ENCODE measurements around the gene C17orf113.

DNA sequence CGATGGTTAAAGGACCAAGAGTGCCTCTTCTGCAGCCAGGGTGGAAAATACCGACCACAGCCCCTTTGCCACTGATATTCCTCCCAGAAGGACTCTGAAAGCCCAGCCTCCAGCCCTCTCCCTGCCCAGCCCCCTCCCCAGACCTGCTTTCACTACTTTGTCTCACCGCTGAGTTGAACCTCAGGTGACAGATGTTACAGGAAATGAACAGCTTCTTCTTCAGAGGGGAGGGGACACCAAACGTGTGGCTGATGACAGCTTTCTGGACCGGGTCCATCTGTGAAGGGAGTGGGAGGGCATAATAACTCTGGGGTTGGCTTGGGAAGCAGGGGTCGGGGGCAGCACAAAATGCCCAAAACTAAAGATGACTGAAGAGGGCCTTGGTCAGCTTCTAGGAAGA is 16.3 kb downstream of the C17orf113 start:
- TF ChIP-seq, protein P1, sequence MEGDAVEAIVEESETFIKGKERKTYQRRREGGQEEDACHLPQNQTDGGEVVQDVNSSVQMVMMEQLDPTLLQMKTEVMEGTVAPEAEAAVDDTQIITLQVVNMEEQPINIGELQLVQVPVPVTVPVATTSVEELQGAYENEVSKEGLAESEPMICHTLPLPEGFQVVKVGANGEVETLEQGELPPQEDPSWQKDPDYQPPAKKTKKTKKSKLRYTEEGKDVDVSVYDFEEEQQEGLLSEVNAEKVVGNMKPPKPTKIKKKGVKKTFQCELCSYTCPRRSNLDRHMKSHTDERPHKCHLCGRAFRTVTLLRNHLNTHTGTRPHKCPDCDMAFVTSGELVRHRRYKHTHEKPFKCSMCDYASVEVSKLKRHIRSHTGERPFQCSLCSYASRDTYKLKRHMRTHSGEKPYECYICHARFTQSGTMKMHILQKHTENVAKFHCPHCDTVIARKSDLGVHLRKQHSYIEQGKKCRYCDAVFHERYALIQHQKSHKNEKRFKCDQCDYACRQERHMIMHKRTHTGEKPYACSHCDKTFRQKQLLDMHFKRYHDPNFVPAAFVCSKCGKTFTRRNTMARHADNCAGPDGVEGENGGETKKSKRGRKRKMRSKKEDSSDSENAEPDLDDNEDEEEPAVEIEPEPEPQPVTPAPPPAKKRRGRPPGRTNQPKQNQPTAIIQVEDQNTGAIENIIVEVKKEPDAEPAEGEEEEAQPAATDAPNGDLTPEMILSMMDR (IDR thresholded peaks at IDR 0.05; ENCODE audit: poor library complexity), result no peak
- TF ChIP-seq EZH2phosphoT487 (IDR thresholded peaks at IDR 0.05; ENCODE audit: low read depth, severe bottlenecking, unreplicated experiment), result no peak
